Osteoblast (primary cell): ENCODE measurements around the gene IGFBP2. TPM values are rescaled to one million over a fixed set of nuclear protein-coding genes. Genes with fewer than 3 reads are reported as not detected.

Experiments used
- DNase-seq: peaks from one replicate; pipeline ENCODE4 v3.0.0; 2011; ENCODE audit warnings: low spot score, mixed read lengths; ENCODE audit not compliant: insufficient read length; ENCODE audit errors: missing footprints
- H2AFZ ChIP-seq: 2 replicates; pipeline ENCODE4 v1.6.0; 2011; ENCODE audit warnings: mild to moderate bottlenecking, low read length
- H3K27ac ChIP-seq: 2 replicates; pipeline ENCODE4 v1.5.1; 2011; ENCODE audit warnings: mild to moderate bottlenecking, low read depth, low read length, moderate library complexity
- H3K27me3 ChIP-seq: 2 replicates; pipeline ENCODE4 v1.6.0; 2012; ENCODE audit warnings: mild to moderate bottlenecking, control low read depth, inconsistent platforms, low read length, moderate library complexity; ENCODE audit not compliant: insufficient read depth
- H3K36me3 ChIP-seq: 2 replicates; pipeline ENCODE4 v1.5.1; 2011; ENCODE audit warnings: mild to moderate bottlenecking, low read length, control low read depth, moderate library complexity; ENCODE audit not compliant: insufficient read depth
- H3K4me1 ChIP-seq: 2 replicates; pipeline ENCODE4 v1.5.1; 2011; ENCODE audit warnings: mild to moderate bottlenecking, low read length, control low read depth, moderate library complexity; ENCODE audit not compliant: insufficient read depth
- H3K4me2 ChIP-seq: 2 replicates; pipeline ENCODE4 v1.6.0; 2011; ENCODE audit warnings: mild to moderate bottlenecking, low read length; ENCODE audit not compliant: insufficient read depth
- H3K4me3 ChIP-seq: fragments of 200-600 bp; sonication (generic); 3 replicates; pipeline ENCODE4 v1.5.1; 2012; ENCODE audit warnings: mild to moderate bottlenecking, low read length, inconsistent platforms; ENCODE audit not compliant: insufficient read depth
- H3K79me2 ChIP-seq: 2 replicates; pipeline ENCODE4 v1.6.0; 2012; ENCODE audit warnings: mild to moderate bottlenecking, low read length, control low read depth, inconsistent platforms; ENCODE audit not compliant: insufficient read depth
- H3K9me3 ChIP-seq: 2 replicates; pipeline ENCODE4 v1.5.1; 2011; ENCODE audit warnings: low read depth, low read length, control low read depth
- H4K20me1 ChIP-seq: 2 replicates; pipeline ENCODE4 v1.6.0; 2012; ENCODE audit warnings: mild to moderate bottlenecking, low read length, control low read depth; ENCODE audit not compliant: insufficient read depth
- total RNA-seq: library from RNA; depleted of rRNA; stranded (reverse); fragments of >200 nt; gene quantifications from 2 replicates; pipeline ENCODE4 v1.2.3, GENCODE V29; 2012
- TF ChIP-seq, protein P1 (sequence below): IDR thresholded peaks from 2 replicates; pipeline ENCODE4 v1.5.1; 2011; ENCODE audit warnings: mild to moderate bottlenecking, low read depth, low read length, moderate library complexity; ENCODE audit errors: extremely low read depth

Gene IGFBP2
- total RNA-seq, 1 donor: 11.2 TPM

- Histone ChIP-seq H4K20me1 (no peaks in the 10 kb centered on the region), H3K27ac (peak overlapping the region; percentile 27)
Observed at GRCh38 chr2:216713691-216714336, 80.6 kb downstream of the IGFBP2 start.

More at GRCh38 chr2:216713691-216714336, 80.6 kb downstream of the IGFBP2 start:
- no peaks in the 10 kb centered on the region for H3K36me3 ChIP-seq
- no peaks in the 10 kb centered on the region for H3K9me3 ChIP-seq
- peaks cover 52% of the 10 kb centered on the region for H3K27me3 ChIP-seq
- DNase-seq: peak; percentile 97
- no peaks in the 10 kb centered on the region for H3K79me2 ChIP-seq
- peaks cover 18% of the 10 kb centered on the region for H3K4me1 ChIP-seq
- TF ChIP-seq, protein P1, sequence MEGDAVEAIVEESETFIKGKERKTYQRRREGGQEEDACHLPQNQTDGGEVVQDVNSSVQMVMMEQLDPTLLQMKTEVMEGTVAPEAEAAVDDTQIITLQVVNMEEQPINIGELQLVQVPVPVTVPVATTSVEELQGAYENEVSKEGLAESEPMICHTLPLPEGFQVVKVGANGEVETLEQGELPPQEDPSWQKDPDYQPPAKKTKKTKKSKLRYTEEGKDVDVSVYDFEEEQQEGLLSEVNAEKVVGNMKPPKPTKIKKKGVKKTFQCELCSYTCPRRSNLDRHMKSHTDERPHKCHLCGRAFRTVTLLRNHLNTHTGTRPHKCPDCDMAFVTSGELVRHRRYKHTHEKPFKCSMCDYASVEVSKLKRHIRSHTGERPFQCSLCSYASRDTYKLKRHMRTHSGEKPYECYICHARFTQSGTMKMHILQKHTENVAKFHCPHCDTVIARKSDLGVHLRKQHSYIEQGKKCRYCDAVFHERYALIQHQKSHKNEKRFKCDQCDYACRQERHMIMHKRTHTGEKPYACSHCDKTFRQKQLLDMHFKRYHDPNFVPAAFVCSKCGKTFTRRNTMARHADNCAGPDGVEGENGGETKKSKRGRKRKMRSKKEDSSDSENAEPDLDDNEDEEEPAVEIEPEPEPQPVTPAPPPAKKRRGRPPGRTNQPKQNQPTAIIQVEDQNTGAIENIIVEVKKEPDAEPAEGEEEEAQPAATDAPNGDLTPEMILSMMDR: no peak
- no peak overlapping the region for H2AFZ ChIP-seq
- no peak overlapping the region for H3K4me3 ChIP-seq
- peak overlapping the region; percentile 28 for H3K4me2 ChIP-seq

Other genes starting within 250 kb of the IGFBP2 start
- 15.3 and 21.7 TPM in 2 replicates for gene SMARCAL1, start 220.9 kb upstream of the IGFBP2 start, total RNA-seq
- gene RPL37A, start 134.6 kb upstream of the IGFBP2 start, total RNA-seq: 869 and 994 TPM in 2 replicates
- 12.3 and 29.5 TPM in 2 replicates for gene IGFBP5, start 62.1 kb downstream of the IGFBP2 start, total RNA-seq
- gene TNP1, start 226.6 kb downstream of the IGFBP2 start, total RNA-seq: not detected in 2 replicates